Measurements from ENCODE around the gene ABCC9.

The ABCC9 gene

DNA sequence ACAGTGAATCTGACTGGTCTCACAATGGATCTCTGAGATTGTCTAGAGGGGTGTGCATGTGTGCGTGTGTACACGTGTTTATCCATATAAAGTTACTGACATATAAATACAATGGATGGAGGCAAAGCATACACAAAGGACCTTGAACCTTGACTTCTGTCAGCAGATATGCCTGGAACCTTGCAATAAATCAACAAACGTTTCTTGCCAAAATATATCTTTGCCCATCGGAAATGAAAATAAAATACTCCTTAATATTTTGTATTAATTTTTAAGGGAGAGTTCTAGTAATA is 114.7 kb downstream of the ABCC9 start:
- no peak overlapping the region for H3K4me3 ChIP-seq (ENCODE audit: low read depth in 1 of 2, low read length in 1 of 2)
- H3K4me1 ChIP-seq (ENCODE audit: control insufficient read depth in 1 of 2, insufficient read depth in 1 of 2, low read depth in 1 of 2, low read length in 1 of 2): no peaks in the 10 kb centered on the region
- TF ChIP-seq, protein P1, sequence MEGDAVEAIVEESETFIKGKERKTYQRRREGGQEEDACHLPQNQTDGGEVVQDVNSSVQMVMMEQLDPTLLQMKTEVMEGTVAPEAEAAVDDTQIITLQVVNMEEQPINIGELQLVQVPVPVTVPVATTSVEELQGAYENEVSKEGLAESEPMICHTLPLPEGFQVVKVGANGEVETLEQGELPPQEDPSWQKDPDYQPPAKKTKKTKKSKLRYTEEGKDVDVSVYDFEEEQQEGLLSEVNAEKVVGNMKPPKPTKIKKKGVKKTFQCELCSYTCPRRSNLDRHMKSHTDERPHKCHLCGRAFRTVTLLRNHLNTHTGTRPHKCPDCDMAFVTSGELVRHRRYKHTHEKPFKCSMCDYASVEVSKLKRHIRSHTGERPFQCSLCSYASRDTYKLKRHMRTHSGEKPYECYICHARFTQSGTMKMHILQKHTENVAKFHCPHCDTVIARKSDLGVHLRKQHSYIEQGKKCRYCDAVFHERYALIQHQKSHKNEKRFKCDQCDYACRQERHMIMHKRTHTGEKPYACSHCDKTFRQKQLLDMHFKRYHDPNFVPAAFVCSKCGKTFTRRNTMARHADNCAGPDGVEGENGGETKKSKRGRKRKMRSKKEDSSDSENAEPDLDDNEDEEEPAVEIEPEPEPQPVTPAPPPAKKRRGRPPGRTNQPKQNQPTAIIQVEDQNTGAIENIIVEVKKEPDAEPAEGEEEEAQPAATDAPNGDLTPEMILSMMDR (IDR thresholded peaks at IDR 0.05): no peak
- H3K9me3 ChIP-seq: no peaks in the 10 kb centered on the region
- no peaks in the 10 kb centered on the region for H3K27me3 ChIP-seq
- no peak overlapping the region for H3K27ac ChIP-seq
- no peaks in the 10 kb centered on the region for H3K36me3 ChIP-seq

DNA sequence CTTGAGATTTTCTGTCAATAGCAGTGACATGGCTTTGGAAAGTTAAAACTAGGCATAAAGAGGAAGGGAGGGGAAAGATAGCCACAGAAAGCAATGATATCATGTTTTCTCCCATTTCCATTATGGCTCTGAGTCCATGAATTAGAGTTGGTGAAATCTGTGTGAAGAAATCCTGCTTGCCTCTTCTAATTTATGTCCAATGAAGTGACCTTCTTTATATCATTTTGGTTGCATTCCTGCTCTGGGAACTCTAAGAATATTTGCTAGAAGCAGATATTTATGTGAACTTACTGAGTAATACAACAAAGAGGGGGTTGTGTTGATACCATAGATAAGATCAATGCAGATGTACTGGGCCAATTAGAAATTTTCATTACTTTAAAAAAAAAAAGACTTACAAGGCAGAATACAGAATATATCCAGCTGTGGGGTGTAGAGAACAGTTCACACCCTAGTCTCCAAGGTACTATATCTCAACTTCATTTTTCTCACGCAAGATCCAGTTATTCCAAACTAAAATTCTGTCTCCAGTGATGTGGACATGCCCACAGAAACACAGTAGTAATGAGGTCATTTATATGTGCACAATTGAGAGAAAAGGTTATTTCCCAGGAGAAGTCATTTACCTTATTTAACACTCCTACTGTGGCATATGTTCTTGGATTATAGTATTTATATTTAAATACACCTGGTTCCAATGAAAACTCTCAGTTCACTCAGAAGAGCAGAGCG is 115.2 kb downstream of the ABCC9 start:
- no peaks in the 10 kb centered on the region for H3K4me1 ChIP-seq (ENCODE audit: control insufficient read depth in 1 of 2, insufficient read depth in 1 of 2, low read depth in 1 of 2, low read length in 1 of 2)
- H3K9me3 ChIP-seq: no peaks in the 10 kb centered on the region
- TF ChIP-seq, protein P1 (IDR thresholded peaks at IDR 0.05): no peak
- no peak overlapping the region for H3K27ac ChIP-seq
- H3K36me3 ChIP-seq: no peaks in the 10 kb centered on the region
- no peak overlapping the region for H3K4me3 ChIP-seq (ENCODE audit: low read depth in 1 of 2, low read length in 1 of 2)
- no peaks in the 10 kb centered on the region for H3K27me3 ChIP-seq

DNA sequence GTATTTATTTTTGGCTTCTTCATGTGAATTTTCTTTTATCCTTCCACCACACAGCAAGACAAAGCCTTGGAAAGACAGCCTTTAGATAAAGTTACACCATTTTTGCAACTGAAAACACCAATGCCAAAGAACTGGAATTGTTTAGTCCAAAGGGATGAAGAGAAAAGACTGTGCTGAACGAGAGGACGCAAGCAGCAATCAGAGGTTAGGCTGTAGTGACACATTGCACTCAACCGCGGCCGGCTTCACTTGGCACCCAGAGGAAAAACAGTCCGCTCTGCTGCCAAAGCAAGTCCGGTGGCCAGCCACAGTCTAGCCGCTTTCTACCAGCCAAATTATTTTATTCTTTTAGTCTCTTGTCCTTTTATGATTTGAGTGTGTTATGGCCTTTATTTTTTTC is 117.6 kb downstream of the ABCC9 start:
- no peaks in the 10 kb centered on the region for H3K4me1 ChIP-seq (ENCODE audit: control insufficient read depth in 1 of 2, insufficient read depth in 1 of 2, low read depth in 1 of 2, low read length in 1 of 2)
- TF ChIP-seq, protein P1 (IDR thresholded peaks at IDR 0.05): no peak
- H3K27me3 ChIP-seq: no peaks in the 10 kb centered on the region
- H3K27ac ChIP-seq: no peak overlapping the region
- H3K4me3 ChIP-seq (ENCODE audit: low read depth in 1 of 2, low read length in 1 of 2): no peak overlapping the region
- no peaks in the 10 kb centered on the region for H3K36me3 ChIP-seq
- no peaks in the 10 kb centered on the region for H3K9me3 ChIP-seq

DNA sequence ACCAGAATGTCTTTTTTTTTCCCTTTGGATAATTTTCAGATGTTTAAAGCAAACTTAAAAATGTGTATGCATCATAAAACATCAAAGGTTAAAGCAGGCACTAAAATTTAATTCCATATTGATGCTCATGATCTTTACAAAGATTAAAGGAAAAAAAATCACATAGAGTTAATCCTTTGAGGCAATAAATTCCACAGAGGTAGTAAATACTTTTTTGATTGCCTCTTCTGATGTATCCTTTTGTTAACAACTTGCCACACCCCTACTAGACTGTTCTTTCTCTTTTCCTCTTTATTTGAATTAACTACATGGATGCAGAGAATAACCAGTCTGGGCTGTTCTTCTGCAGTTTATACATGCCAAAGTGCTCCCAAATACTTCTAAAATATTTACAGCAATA is 121.5 kb downstream of the ABCC9 start:
- H3K27ac ChIP-seq: no peak overlapping the region
- no peak overlapping the region for H3K4me3 ChIP-seq (ENCODE audit: low read depth in 1 of 2, low read length in 1 of 2)
- no peaks in the 10 kb centered on the region for H3K9me3 ChIP-seq
- TF ChIP-seq, protein P1 (IDR thresholded peaks at IDR 0.05): no peak
- no peaks in the 10 kb centered on the region for H3K36me3 ChIP-seq
- no peaks in the 10 kb centered on the region for H3K4me1 ChIP-seq (ENCODE audit: control insufficient read depth in 1 of 2, insufficient read depth in 1 of 2, low read depth in 1 of 2, low read length in 1 of 2)
- H3K27me3 ChIP-seq: no peaks in the 10 kb centered on the region

DNA sequence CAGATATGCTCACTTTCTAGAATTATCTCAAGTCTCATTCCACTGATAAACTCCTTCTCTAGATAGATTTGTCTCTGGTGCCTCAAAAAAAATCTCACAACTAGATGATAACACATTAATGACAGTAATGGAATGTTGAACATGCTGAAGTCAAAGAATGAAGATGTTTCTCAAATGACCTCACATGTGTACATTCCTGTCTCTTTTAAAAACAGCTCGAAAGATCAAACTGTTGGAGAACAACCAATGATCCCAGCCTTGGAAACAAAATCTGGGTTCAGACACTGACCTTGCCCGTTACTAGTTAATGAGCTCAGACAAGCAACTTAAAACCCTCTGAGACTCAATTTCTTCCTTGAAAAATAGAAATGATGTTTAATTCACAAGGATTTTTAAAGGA is 122.0 kb downstream of the ABCC9 start:
- Histone ChIP-seq H3K27ac (no peak overlapping the region), H3K36me3 (no peaks in the 10 kb centered on the region)
- TF ChIP-seq, protein P1 (IDR thresholded peaks at IDR 0.05): no peak

DNA sequence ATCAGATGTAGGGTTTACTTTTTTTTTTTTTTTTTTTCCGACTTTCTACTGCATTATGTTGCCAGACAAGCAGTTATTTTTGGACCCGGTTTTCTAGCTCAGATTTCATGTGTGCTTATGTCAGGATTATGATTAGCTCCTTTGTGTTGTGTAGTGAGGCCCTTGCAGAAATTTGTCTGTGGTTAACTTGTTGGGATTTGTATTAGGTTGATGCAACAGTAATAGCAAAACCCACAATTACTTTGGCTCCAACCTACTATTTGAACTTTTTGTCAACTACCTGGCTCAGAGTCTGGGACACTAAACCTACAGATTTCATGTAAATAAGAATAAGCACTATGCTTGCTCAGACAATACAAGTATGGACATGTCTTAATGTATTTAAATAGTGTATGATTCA is 122.6 kb downstream of the ABCC9 start:
- Histone ChIP-seq H3K36me3 (no peaks in the 10 kb centered on the region), H3K4me1 (ENCODE audit: control insufficient read depth in 1 of 2, insufficient read depth in 1 of 2, low read depth in 1 of 2, low read length in 1 of 2) (no peaks in the 10 kb centered on the region), H3K9me3 (no peaks in the 10 kb centered on the region), H3K27me3 (no peaks in the 10 kb centered on the region), H3K4me3 (ENCODE audit: low read depth in 1 of 2, low read length in 1 of 2) (no peak overlapping the region), H3K27ac (no peak overlapping the region)
- TF ChIP-seq, protein P1 (IDR thresholded peaks at IDR 0.05): no peak

More for the DNA sequence above, 122.0 kb downstream of the ABCC9 start:
- Histone ChIP-seq H3K9me3 (no peaks in the 10 kb centered on the region), H3K27me3 (no peaks in the 10 kb centered on the region), H3K4me1 (ENCODE audit: control insufficient read depth in 1 of 2, insufficient read depth in 1 of 2, low read depth in 1 of 2, low read length in 1 of 2) (no peaks in the 10 kb centered on the region), H3K4me3 (ENCODE audit: low read depth in 1 of 2, low read length in 1 of 2) (no peak overlapping the region)

Measured in neutrophil (primary cell).